Body of pancreas (tissue), 4 donors: Measurements from ENCODE around the gene FRAT2.

Source experiments
- CTCF ChIP-seq, 7 experiments: fragments of 450-650 bp in 4 of 7; fragments of 200-600 bp in 3 of 7; sonication (generic) in 3 of 7; IDR thresholded peaks; one replicate each; pipeline ENCODE4 v1.5.1; 2016 to 2019; ENCODE audit warnings: antibody characterized with exemption in 7 of 7
- POLR2A ChIP-seq, 3 donors: fragments of 450-650 bp; IDR thresholded peaks; one replicate each; pipeline ENCODE4 v1.6.1; 2016; ENCODE audit warnings: antibody characterized with exemption in 3 of 3, mild to moderate bottlenecking in 2 of 3

GRCh38 chr10:97292097-97292861, 42.2 kb downstream of the FRAT2 start, which contains the start of gene ARHGAP19:
- TF ChIP-seq CTCF (IDR thresholded peaks at IDR 0.05) (peak in 2 of 7 experiments; percentile 13 to 29), POLR2A (IDR thresholded peaks at IDR 0.05) (peak; percentile 64 to 93 (median 87))
